Activated naive CD4-positive, alpha-beta T cell treated with anti-CD3 and anti-CD28 coated beads, Interleukin-2, amount 10 ng/mL, durations not matched to agents 7 days and 5 days (primary cell): ENCODE data around the gene RALGPS1.
"Not testable (repeated sequence)": the region's sequence is repeated elsewhere in the genome, so short reads cannot be mapped to it uniquely, and the experiment has no call there.

Experiments
- CTCF ChIA-PET: fragments of 350-600 bp; sonication (Branson Sonifier 250); formaldehyde crosslinking; loops from one replicate; lab custom pipeline; 2021; ENCODE audit warnings: antibody characterized with exemption; lab: Charles Lee
- DNase-seq: peaks from one replicate; pipeline ENCODE4 v3.0.0-alpha.2; 2020
- H3K27ac Mint-ChIP-seq: one replicate; pipeline ENCODE4 v1.8.0; 2021; ENCODE audit warnings: mild to moderate bottlenecking, moderate library complexity, mixed read lengths
- H3K27me3 Mint-ChIP-seq: one replicate; pipeline ENCODE4 v1.8.0; 2021; ENCODE audit warnings: mild to moderate bottlenecking, mixed read lengths
- H3K36me3 Mint-ChIP-seq: one replicate; pipeline ENCODE4 v1.8.0; 2021; ENCODE audit warnings: mixed read lengths
- H3K4me1 Mint-ChIP-seq: one replicate; pipeline ENCODE4 v1.8.0; 2021; ENCODE audit warnings: mixed read lengths
- H3K4me3 Mint-ChIP-seq: one replicate; pipeline ENCODE4 v1.8.0; 2021; ENCODE audit warnings: mild to moderate bottlenecking, moderate library complexity, mixed read lengths
- H3K9me3 Mint-ChIP-seq: one replicate; pipeline ENCODE4 v1.8.0; 2021; ENCODE audit warnings: mixed read lengths

The RALGPS1 gene

DNA sequence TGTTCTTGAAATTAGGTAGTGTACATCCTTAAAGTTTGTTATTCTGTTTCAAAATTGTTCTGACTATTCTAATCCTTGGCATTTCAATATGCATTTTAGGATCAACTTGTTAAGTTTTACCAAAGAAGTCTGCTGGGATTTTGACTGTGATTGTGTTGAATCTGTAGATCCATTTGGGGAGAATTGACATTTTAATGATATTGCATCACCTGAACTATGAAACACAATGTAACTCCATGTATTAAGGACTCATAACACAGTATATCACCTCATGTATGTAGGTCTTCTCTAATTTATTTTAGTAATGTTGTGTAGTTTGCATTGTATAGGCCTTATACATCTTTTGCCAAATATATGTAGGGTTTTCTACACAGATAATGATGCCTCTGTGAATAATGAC is 77.8 kb downstream of the RALGPS1 start:
- H3K9me3 Mint-ChIP-seq, result peaks cover 18% of the 10 kb centered on the region
- H3K27ac Mint-ChIP-seq, result no peak overlapping the region
- DNase-seq, result no peak
- H3K4me3 Mint-ChIP-seq, result no peak overlapping the region
- peaks cover 11% of the 10 kb centered on the region for H3K4me1 Mint-ChIP-seq
- CTCF ChIA-PET, result no interaction called here
- peaks cover 17% of the 10 kb centered on the region for H3K36me3 Mint-ChIP-seq
- peaks cover 78% of the 10 kb centered on the region for H3K27me3 Mint-ChIP-seq

DNA sequence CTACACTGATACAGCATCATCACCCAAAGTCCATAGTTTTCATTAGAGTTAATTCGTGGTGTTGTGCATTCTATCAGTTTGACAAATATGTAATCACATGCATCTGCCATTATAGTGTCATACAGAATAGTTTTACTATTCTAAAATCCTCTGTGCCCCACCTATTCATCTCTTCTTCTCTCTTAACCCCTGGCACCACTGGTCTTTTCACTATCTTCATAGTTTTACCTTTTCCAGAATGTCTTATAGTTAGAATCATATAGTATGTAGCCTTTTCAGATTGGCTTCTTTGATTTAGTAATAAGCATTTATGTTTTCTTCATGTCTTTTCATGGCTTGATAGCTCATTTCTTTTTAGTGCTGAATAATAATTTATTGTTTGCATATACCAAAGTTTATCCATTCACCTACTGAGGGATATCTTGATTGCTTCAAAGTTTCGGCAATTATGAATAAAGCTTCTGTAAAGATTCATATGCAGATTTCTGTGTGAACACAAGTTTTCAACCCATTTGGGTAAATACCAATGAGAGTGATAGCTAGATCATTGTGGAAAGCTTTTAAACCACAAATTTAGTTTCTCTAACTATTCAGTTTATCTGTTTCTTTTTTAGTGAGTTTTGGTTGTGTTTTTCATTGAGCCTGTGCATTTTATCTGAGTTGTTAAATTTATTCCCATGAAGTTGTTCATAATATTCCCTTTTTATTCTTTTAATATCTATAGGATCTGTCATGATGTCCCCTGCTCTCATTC is 84.9 kb downstream of the RALGPS1 start:
- Mint-ChIP-seq H3K9me3 (peaks cover 6% of the 10 kb centered on the region), H3K36me3 (peaks cover 5% of the 10 kb centered on the region), H3K27ac (no peak overlapping the region), H3K4me3 (no peak overlapping the region), H3K27me3 (peaks cover 21% of the 10 kb centered on the region), H3K4me1 (peaks cover 8% of the 10 kb centered on the region)
- CTCF ChIA-PET, result interaction anchor here (1.0 kb wide), 1 partner anchor 13 kb away, joined by 3 read pairs; no protein-coding TSS in a partner anchor
- DNase-seq, result no peak

DNA sequence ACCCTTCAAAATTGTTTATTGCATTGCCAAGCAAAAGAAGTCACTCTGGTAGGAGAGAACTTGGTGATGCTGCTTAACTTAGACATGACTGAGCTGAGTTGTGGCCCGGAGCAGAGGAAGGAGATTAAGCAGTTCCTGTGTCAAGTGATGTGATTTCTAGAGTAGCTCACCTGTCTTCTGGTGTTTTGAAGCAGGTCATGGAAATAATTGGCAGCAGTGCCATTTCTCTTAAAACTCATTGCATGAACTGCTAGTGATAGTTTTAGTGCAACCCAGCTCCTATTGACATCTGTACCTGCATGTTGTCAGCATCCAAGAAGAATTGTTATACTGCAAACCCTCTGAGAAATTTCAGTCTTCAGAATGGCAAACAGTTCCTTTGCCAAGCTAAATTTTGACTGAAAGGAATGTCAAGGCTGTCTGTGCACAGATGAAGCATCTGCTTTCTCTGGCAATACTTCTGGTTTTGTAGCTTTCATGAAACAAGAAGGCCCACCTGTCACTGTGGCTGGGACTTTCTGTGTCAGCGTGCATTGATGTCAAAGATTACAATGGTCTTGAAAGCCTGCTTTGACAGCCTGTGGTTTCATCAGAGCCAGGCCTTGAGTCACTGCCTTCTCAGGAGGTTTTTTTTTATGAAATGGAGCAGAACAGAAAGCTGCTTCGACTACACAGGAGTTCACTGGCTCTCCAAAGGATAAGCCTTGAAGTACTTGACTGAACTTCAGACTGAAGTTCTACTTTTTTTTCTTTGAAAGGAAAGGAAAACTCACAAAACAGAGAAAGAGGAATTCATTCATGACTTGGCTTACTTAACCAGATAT is 90.6 kb downstream of the RALGPS1 start:
- H3K36me3 Mint-ChIP-seq, result peaks cover 2% of the 10 kb centered on the region
- no peak overlapping the region for H3K4me3 Mint-ChIP-seq
- peaks cover 16% of the 10 kb centered on the region for H3K27me3 Mint-ChIP-seq
- peak; percentile 84 for DNase-seq
- CTCF ChIA-PET, result interaction anchor here (1.6 to 2.0 kb wide), 2 partner anchors 19 to 44 kb away, joined by 3 to 13 read pairs; no protein-coding TSS in a partner anchor
- peak overlapping the region; percentile 74 for H3K27ac Mint-ChIP-seq
- no peaks in the 10 kb centered on the region for H3K9me3 Mint-ChIP-seq
- H3K4me1 Mint-ChIP-seq, result peaks cover 32% of the 10 kb centered on the region

DNA sequence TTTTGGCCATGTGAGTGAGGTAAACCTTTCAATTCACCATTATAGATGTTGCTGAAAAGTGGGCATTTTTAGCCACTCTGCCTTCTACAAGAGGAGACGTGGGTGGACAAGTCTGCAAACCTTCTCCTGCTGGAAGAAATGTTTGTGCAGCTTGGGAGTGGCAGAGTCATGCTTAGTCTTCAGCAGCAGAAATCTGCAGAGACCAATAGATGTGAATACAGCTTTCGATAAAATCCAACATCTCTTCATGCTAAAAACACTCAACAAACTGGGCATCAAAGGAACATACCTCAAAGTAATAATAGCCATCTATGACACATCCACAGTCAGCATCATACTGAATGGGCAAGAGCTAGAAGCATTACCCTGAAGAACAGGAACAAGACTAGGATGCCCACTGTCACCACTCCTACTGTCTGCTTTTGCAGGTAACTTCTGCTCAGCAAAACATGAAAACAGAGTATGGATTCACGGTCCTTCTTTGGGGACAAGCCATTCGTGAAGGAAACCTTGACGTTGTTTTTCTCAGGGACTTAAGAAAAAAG is 91.3 kb downstream of the RALGPS1 start:
- H3K9me3 Mint-ChIP-seq, result no peaks in the 10 kb centered on the region
- H3K36me3 Mint-ChIP-seq, result peaks cover 2% of the 10 kb centered on the region
- peaks cover 32% of the 10 kb centered on the region for H3K4me1 Mint-ChIP-seq
- H3K27ac Mint-ChIP-seq, result peak overlapping the region; percentile 74
- CTCF ChIA-PET, result interaction anchor here (1.6 to 2.0 kb wide), 2 partner anchors 20 to 43 kb away, joined by 3 to 13 read pairs; no protein-coding TSS in a partner anchor
- H3K27me3 Mint-ChIP-seq, result peaks cover 23% of the 10 kb centered on the region
- no peak overlapping the region for H3K4me3 Mint-ChIP-seq
- no peak for DNase-seq

DNA sequence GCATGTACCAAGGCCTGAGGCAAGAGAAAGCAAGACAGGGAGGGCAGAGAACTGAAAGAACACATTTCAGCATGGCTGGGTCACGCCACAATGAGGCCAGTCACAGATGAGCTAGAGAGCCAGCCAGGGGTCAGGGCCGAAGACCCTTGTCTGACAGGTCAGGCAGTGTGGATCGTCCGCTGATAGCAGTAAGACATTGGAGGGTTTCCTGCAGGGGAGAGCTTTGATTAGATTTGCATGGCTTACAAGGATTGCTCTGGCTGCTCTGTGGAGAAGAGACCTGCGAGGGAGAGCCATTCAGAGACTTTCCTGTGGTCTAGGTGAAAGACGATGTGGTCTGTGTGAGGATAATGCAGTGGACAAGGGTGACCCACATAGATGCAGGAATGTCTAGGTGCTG is 93.1 kb downstream of the RALGPS1 start:
- peaks cover 2% of the 10 kb centered on the region for H3K36me3 Mint-ChIP-seq
- DNase-seq, result no peak
- peaks cover 35% of the 10 kb centered on the region for H3K27me3 Mint-ChIP-seq
- H3K4me1 Mint-ChIP-seq, result peaks cover 32% of the 10 kb centered on the region
- CTCF ChIA-PET, result interaction anchor here (1.0 to 2.0 kb wide), 2 partner anchors 41 to 65 kb away, joined by 3 to 7 read pairs; no protein-coding TSS in a partner anchor
- H3K4me3 Mint-ChIP-seq, result no peak overlapping the region
- no peaks in the 10 kb centered on the region for H3K9me3 Mint-ChIP-seq
- H3K27ac Mint-ChIP-seq, result no peak overlapping the region

DNA sequence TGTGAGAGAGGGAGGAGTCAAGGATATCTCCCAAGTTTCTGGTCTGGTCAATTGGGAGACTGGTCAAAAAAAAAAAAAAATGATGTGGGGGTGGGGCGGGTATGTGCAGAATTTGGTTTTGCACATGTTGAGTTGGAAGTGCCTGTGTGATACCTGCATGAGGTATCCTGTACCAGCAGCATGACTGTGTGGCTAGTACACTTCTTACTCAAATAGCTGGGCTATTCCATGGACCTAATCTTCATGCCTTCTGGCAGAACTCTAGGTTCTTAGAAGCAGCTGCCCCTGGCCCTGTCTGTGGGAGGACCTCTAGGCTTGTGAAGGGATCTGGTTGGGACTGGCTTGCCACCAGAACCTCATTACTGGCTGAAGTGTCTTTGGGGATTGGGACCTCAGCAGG is 93.5 kb downstream of the RALGPS1 start:
- Mint-ChIP-seq H3K9me3 (no peaks in the 10 kb centered on the region), H3K4me1 (peaks cover 32% of the 10 kb centered on the region), H3K27ac (no peak overlapping the region), H3K36me3 (peaks cover 2% of the 10 kb centered on the region), H3K4me3 (no peak overlapping the region), H3K27me3 (peaks cover 39% of the 10 kb centered on the region)
- CTCF ChIA-PET, result interaction anchor here (2.0 kb wide), 1 partner anchor 41 kb away, joined by 7 read pairs; no protein-coding TSS in a partner anchor
- DNase-seq, result no peak

DNA sequence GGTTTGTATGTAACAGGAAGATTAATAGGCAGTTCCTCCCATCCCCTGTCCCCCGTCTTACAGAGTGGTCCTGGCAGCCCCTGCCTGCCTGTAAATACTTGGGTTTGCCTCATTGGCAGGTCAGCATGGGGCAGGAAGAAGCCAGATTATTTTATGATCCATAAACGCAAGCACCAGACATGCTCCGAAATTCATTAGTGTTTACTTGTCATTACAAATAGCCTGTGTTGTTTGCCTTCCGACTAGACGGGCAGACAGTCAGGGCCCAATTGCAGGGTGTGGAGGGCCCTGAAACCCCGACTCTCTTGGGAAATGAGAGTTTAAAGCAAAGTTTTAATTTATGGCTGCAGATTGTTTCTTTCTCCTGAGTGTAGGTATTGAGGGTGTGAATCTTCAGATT is 97.2 kb downstream of the RALGPS1 start:
- CTCF ChIA-PET, result interaction anchor here (1.1 kb wide), 1 partner anchor 35 kb away, joined by 3 read pairs; no protein-coding TSS in a partner anchor
- Mint-ChIP-seq H3K4me3 (no peak overlapping the region), H3K9me3 (no peaks in the 10 kb centered on the region), H3K27ac (no peak overlapping the region), H3K36me3 (peaks cover 2% of the 10 kb centered on the region), H3K27me3 (peaks cover 67% of the 10 kb centered on the region), H3K4me1 (peaks cover 6% of the 10 kb centered on the region)
- DNase-seq, result no peak

DNA sequence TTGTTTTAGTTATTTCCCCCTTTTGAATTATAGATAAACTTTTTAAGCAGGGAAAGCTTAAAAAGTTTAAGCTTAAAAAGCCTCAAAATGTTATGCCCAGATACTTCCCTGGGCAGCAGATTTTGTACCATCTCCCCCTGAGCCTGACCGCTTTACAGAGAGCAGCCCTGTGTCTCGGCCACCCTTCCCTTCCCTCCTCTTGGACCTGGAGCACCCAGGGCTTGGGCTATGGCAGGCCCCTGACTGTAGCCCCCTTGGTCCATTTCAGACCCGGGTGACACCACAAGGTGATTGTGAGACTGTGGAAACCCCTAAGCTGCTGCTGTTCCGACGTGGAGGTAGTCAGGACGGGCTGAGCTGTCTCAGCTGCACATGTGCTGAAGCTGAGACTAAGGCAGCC is 97.7 kb downstream of the RALGPS1 start:
- Mint-ChIP-seq H3K4me1 (peaks cover 5% of the 10 kb centered on the region), H3K27ac (no peak overlapping the region), H3K27me3 (peaks cover 66% of the 10 kb centered on the region), H3K4me3 (no peak overlapping the region), H3K36me3 (peaks cover 2% of the 10 kb centered on the region), H3K9me3 (no peaks in the 10 kb centered on the region)
- CTCF ChIA-PET, result no interaction called here
- no peak for DNase-seq

DNA sequence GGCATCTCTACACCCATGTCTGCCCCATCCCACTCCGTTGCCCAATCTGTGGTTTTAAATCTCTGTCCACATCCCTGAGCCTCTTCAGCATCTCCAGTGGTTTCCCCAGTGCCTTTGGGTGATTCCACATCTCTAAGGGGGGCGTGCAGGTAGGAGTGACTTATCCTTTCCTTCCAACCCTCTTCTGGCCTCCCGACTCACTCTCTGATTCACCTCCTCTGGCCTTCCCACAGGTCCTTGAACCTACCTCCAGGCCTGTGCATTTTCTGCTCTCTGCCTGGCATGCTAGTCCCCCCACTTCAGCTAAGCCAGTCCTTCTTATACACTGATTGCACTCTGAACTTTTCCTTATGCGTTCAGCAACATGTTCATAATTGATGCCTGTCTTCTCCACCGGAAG is 99.0 kb downstream of the RALGPS1 start:
- DNase-seq, result no peak
- CTCF ChIA-PET, result no interaction called here
- Mint-ChIP-seq H3K27ac (no peak overlapping the region), H3K4me1 (no peaks in the 10 kb centered on the region), H3K36me3 (no peaks in the 10 kb centered on the region), H3K9me3 (no peaks in the 10 kb centered on the region), H3K27me3 (peaks cover 59% of the 10 kb centered on the region), H3K4me3 (no peak overlapping the region)

DNA sequence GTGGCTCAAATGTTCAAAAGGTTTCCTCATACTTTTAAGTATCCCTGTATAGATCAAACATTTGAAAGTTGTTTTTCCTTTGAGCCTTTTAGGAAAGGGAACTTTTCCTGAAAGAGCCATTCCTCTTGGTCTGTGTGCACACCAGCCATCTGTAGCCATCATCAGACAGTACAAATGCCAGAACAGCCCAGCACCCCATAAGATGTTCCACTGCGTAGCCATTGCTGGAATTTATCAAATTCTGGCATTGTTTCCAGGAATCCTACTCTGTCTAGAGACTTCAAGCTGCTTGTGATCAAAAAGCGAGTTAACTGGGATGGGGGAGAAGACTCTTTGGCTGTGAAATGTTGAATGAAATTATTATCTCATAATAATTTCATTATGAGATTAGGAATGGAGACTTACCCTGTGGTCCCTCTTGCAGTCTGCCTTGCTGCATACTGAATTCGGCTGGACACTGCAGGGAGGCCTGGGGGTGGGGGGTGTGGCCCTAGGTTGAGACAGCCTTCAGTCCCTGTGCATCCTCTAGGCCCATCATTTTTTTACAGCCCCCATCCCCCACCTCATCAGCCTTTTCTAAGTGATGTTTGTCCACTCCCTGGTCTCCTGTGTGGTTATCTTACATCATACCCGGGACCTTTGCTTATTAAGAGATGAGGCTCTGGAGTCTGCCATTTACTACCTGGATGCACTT is 99.8 kb downstream of the RALGPS1 start:
- Mint-ChIP-seq H3K27me3 (peaks cover 59% of the 10 kb centered on the region), H3K4me3 (no peak overlapping the region), H3K9me3 (no peaks in the 10 kb centered on the region), H3K4me1 (no peaks in the 10 kb centered on the region), H3K36me3 (no peaks in the 10 kb centered on the region), H3K27ac (no peak overlapping the region)
- no peak for DNase-seq
- CTCF ChIA-PET, result no interaction called here

DNA sequence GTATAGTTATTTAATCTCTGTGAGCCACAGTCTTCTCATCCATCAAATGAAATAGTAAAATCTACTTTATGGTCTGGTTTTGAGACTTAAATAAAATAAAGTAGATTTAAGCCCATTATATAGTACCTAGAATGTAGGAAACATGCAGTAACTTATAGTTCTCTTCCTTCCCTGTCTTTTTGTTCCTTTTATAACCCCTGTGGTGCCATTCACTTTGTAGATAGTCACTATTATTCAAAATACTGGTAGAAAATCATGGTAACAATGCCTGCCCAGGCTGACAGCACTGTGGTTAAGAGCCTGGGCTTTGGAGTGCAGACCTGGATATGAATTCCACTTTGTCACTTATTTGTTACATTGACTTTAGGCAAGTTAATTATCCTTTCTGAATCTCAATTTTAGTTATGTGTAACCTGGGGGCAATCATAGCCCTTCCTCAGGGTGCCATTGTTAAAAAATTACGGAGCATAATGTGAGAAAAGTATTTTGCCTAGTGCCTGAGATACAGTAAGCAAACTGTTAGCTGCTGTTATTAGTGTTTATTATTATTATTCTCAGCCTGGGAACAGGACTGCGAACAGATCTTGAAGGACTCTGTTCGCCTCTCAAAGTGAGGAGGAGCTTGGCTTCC is 100.4 kb downstream of the RALGPS1 start:
- no peaks in the 10 kb centered on the region for H3K36me3 Mint-ChIP-seq
- no peak for DNase-seq
- no peak overlapping the region for H3K27ac Mint-ChIP-seq
- no peaks in the 10 kb centered on the region for H3K9me3 Mint-ChIP-seq
- no peaks in the 10 kb centered on the region for H3K4me1 Mint-ChIP-seq
- H3K4me3 Mint-ChIP-seq, result no peak overlapping the region
- peaks cover 53% of the 10 kb centered on the region for H3K27me3 Mint-ChIP-seq
- CTCF ChIA-PET, result no interaction called here

DNA sequence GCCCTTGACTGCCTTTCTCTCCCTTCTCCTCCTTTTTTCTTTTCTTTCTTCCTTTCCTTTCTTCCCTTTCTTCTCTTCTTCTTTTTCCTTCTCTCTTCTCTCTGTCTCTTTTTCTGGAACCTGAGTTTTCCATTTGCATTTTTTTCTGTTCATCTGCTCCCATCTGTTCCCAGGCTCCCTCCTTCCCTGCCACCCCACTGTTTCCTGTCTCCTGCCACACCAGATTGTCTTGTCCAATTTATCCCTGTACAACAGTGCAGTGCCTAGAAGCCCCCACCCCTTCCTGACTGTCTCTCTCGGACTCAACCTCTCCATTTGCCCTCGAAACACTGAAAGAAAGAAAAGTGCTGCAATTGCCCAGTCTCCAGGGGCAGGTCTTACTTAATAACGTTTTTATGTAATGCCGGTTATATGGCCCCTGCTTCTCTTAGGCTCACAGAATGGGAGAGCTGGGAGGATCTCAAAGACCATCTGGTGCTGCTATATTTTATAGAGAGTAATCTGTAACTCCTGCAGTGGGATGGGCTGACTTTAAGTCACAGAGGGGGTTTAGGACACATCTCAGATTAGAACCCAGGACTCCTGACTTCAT is 101.4 kb downstream of the RALGPS1 start:
- Mint-ChIP-seq H3K36me3 (no peaks in the 10 kb centered on the region), H3K27me3 (peaks cover 43% of the 10 kb centered on the region), H3K9me3 (no peaks in the 10 kb centered on the region), H3K4me1 (no peaks in the 10 kb centered on the region), H3K27ac (no peak overlapping the region), H3K4me3 (no peak overlapping the region)
- DNase-seq, result no peak
- CTCF ChIA-PET, result no interaction called here

DNA sequence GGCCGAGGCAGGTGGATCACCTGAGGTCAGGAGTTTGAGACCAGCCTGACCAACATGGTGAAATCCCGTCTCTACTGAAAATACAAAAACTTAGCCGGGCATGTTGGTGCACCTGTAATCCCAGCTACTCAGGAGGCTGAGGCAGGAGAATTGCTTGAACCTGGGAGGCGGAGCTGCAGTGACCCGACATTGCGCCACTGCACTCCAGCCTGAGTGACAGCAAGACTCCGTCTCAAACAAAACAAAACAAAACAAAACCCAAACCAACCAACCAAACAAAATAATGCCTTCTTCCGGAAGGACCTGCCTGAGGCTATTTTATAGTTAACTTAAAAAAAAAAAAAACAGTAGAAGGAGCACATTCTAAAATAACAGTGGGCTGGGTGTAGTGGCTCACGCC is 103.4 kb downstream of the RALGPS1 start:
- H3K4me1 Mint-ChIP-seq, DNase-seq, H3K27ac Mint-ChIP-seq, H3K4me3 Mint-ChIP-seq, H3K9me3 Mint-ChIP-seq, H3K36me3 Mint-ChIP-seq, CTCF ChIA-PET: not testable (repeated sequence)
- peaks cover 29% of the 10 kb centered on the region for H3K27me3 Mint-ChIP-seq
